Prostate gland (tissue), 2 donors: ENCODE results near the gene LAMA2. TPM values are rescaled to one million over a fixed set of nuclear protein-coding genes. Genes with fewer than 3 reads are reported as not detected.

Experiments
- DNase-seq: peaks from one replicate; pipeline ENCODE4 v3.0.0-alpha.2; 2019; ENCODE audit warnings: low spot score
- H3K27ac ChIP-seq, 2 donors: fragments of 200-600 bp; sonication (generic); 2 replicates each; pipeline ENCODE4 v1.5.1; 2017 to 2019
- H3K27me3 ChIP-seq: fragments of 200-600 bp; sonication (generic); replicated peaks from 2 replicates; pipeline ENCODE4 v1.5.1; 2019; ENCODE audit not compliant: insufficient read depth
- H3K36me3 ChIP-seq, 2 donors: fragments of 200-600 bp; sonication (generic); 1 replicate in 1 of 2; 2 replicates in 1 of 2; pipeline versions ENCODE4 v1.5.1 to v1.8.1; 2017 to 2019
- H3K4me1 ChIP-seq: fragments of 200-600 bp; sonication (generic); replicated peaks from 2 replicates; pipeline ENCODE4 v1.5.1; 2019
- H3K4me3 ChIP-seq, 2 donors: fragments of 200-600 bp; sonication (generic); 2 replicates each; pipeline ENCODE4 v1.5.1; 2017 to 2019
- H3K9me3 ChIP-seq: fragments of 200-600 bp; sonication (generic); 2 replicates; pipeline ENCODE4 v1.5.1; 2017
- CTCF ChIP-seq, 4 experiments: fragments of 200-600 bp in 2 of 4; fragments of 450-650 bp in 2 of 4; sonication (generic) in 2 of 4; IDR thresholded peaks; 1 replicate in 3 of 4; 2 replicates in 1 of 4; pipeline ENCODE4 v1.5.1; 2016 to 2019; ENCODE audit warnings: antibody characterized with exemption in 4 of 4, mild to moderate bottlenecking in 2 of 4, moderate library complexity in 2 of 4
- POLR2A ChIP-seq: fragments of 450-650 bp; IDR thresholded peaks from one replicate; pipeline ENCODE4 v1.6.1; 2016; ENCODE audit warnings: antibody characterized with exemption, mild to moderate bottlenecking
- POLR2AphosphoS5 ChIP-seq: sonication (generic); formaldehyde crosslinking; IDR thresholded peaks from one replicate; pipeline ENCODE4 v1.6.1; 2017; ENCODE audit warnings: antibody characterized with exemption
- WGBS: methylation state at CpG from one replicate; pipeline ENCODE4 v1.1.5; 2018; 5-methylcytosine and 5-hydroxymethylcytosine counted together
- intact Hi-C: fragments of 100-400 bp; cut with DNase I; formaldehyde crosslinking; loops from one replicate; pipeline ENCODE4 v1.14.2; 2022
- total RNA-seq, 2 donors: library from RNA; depleted of rRNA; stranded (reverse); fragments of >200 nt; gene quantifications; one replicate each; pipeline ENCODE4 v1.1.0, GENCODE V29; 2016

LAMA2 gene
- total RNA-seq, 2 donors from 2014 or later, result 10.1 to 89.1 TPM

GRCh38 chr6:129284225-129284624 is 401.3 kb downstream of the LAMA2 start:
- Histone ChIP-seq H3K9me3 (no peaks in the 10 kb centered on the region), H3K36me3 (no peaks in the 10 kb centered on the region), H3K4me1 (no peaks in the 10 kb centered on the region), H3K27me3 (no peaks in the 10 kb centered on the region), H3K27ac (no peak overlapping the region), H3K4me3 (no peak overlapping the region)
- intact Hi-C loops, result no loop called here
- 72% methylated on average over 3 of the region's 3 CpGs for WGBS
- TF ChIP-seq POLR2AphosphoS5 (no peak), POLR2A (no peak), CTCF (IDR thresholded peaks at IDR 0.05) (no peak)
- no peak for DNase-seq

GRCh38 chr6:129287231-129288177 is 404.6 kb downstream of the LAMA2 start:
- TF ChIP-seq CTCF (IDR thresholded peaks at IDR 0.05), result no peak
- TF ChIP-seq POLR2A, result no peak
- Histone ChIP-seq H3K4me1 (no peaks in the 10 kb centered on the region), H3K27ac (no peak overlapping the region), H3K9me3 (no peaks in the 10 kb centered on the region), H3K4me3 (no peak overlapping the region), H3K36me3 (no peaks in the 10 kb centered on the region), H3K27me3 (no peaks in the 10 kb centered on the region)
- DNase-seq, result no peak
- 83% methylated on average over 7 of the region's 7 CpGs for WGBS
- intact Hi-C loops, result no loop called here

- 94% methylated on average over 1 of the region's 1 CpG for WGBS
- H3K4me1 ChIP-seq, result no peaks in the 10 kb centered on the region
- no peak overlapping the region for H3K27ac ChIP-seq
- DNase-seq, result no peak
- no peaks in the 10 kb centered on the region for H3K9me3 ChIP-seq
- no peak for TF ChIP-seq POLR2AphosphoS5
- TF ChIP-seq POLR2A, result no peak
- no peak for TF ChIP-seq CTCF (IDR thresholded peaks at IDR 0.05)
- H3K27me3 ChIP-seq, result no peaks in the 10 kb centered on the region
- no peaks in the 10 kb centered on the region for H3K36me3 ChIP-seq
- no peak overlapping the region for H3K4me3 ChIP-seq
- intact Hi-C loops, result no loop called here
These were observed 406.5 kb downstream of the LAMA2 start for GRCh38 chr6:129289442-129289841.

GRCh38 chr6:129292836-129293235 is 409.9 kb downstream of the LAMA2 start:
- Histone ChIP-seq H3K27ac (no peak overlapping the region), H3K4me3 (no peak overlapping the region), H3K27me3 (no peaks in the 10 kb centered on the region), H3K36me3 (no peaks in the 10 kb centered on the region), H3K9me3 (no peaks in the 10 kb centered on the region), H3K4me1 (no peaks in the 10 kb centered on the region)
- DNase-seq, result no peak
- TF ChIP-seq CTCF (IDR thresholded peaks at IDR 0.05) (no peak), POLR2A (no peak), POLR2AphosphoS5 (no peak)
- WGBS, result 87% methylated on average over 15 of the region's 15 CpGs
- intact Hi-C loops, result no loop called here

GRCh38 chr6:129297592-129297991 is 414.7 kb downstream of the LAMA2 start:
- no peak for DNase-seq
- no peaks in the 10 kb centered on the region for H3K36me3 ChIP-seq
- H3K27ac ChIP-seq, result no peak overlapping the region
- H3K9me3 ChIP-seq, result no peaks in the 10 kb centered on the region
- no peaks in the 10 kb centered on the region for H3K4me1 ChIP-seq
- 88% methylated on average over 5 of the region's 5 CpGs for WGBS
- H3K27me3 ChIP-seq, result no peaks in the 10 kb centered on the region
- intact Hi-C loops, result no loop called here
- TF ChIP-seq POLR2AphosphoS5 (no peak), CTCF (IDR thresholded peaks at IDR 0.05) (no peak), POLR2A (no peak)
- H3K4me3 ChIP-seq, result no peak overlapping the region
